ENCODE data around the gene PHF19. TPM values are rescaled to one million over a fixed set of nuclear protein-coding genes. Genes with fewer than 3 reads are reported as not detected.

Gene PHF19
- total and polyA plus RNA-seq, 4 donors: 13.6 to 42.6 (median 31.6) TPM

DNA sequence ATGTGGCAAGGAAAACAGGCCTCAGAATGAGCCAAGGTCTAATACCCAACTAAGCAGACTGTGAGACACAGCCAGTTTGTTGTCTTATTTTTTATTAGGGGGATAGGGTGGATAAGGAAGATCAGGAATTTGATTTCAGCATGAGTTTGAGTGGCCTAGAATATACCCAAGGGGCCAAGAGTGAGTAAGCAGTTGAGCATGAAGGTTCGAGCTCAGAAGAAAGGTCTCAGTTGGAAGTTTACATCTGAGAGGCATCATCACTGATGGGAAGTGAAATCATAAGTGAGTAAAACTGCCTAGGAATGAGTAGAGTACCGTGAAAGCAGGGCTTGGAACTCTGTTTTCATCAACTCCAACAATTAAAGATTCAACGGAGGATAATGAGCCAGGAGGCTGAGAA is 46.8 kb downstream of the PHF19 start:
- no peak overlapping the region for H3K4me3 ChIP-seq (ENCODE audit: low read depth, low read length)
- H3K27me3 ChIP-seq (ENCODE audit: control insufficient read depth, insufficient read depth, low read length): no peaks in the 10 kb centered on the region
- no peak for DNase-seq (ENCODE audit: low read depth in 4 of 6, low spot score in 6 of 6)
- no peaks in the 10 kb centered on the region for H3K9me3 ChIP-seq (ENCODE audit: control insufficient read depth, insufficient read depth, low read length)
- H3K4me1 ChIP-seq (ENCODE audit: control insufficient read depth, insufficient read depth, low read length): no peaks in the 10 kb centered on the region
- peaks cover 21% of the 10 kb centered on the region for H3K36me3 ChIP-seq (ENCODE audit: control insufficient read depth, insufficient read depth, low read length)
- 100% methylated on average over 1 of the region's 3 CpGs for WGBS (ENCODE audit: insufficient coverage)
- no peak overlapping the region for H3K27ac ChIP-seq (ENCODE audit: low read depth, low read length)

DNA sequence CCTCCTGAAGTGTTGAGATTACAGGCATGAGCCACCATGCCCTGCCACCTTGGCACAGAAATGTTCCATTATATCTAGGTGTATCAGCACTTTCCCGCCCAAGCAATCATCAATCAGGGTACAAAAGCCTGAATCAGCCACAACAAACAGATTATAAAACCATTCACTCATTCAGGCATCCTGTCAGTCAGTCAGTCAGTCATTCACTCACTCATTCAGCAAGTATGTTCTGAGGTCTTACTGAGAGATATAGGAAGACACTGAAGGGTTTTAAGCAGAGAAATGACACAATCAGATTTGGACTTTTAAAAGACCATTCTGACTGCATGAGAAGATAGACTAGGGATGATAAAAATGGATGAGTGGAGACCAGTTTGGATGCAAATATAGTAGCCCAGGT is 47.3 kb downstream of the PHF19 start:
- Histone ChIP-seq H3K27me3 (ENCODE audit: control insufficient read depth, insufficient read depth, low read length) (no peaks in the 10 kb centered on the region), H3K4me1 (ENCODE audit: control insufficient read depth, insufficient read depth, low read length) (no peaks in the 10 kb centered on the region), H3K9me3 (ENCODE audit: control insufficient read depth, insufficient read depth, low read length) (no peaks in the 10 kb centered on the region), H3K27ac (ENCODE audit: low read depth, low read length) (no peak overlapping the region), H3K4me3 (ENCODE audit: low read depth, low read length) (no peak overlapping the region), H3K36me3 (ENCODE audit: control insufficient read depth, insufficient read depth, low read length) (peaks cover 21% of the 10 kb centered on the region)
- no peak for DNase-seq (ENCODE audit: low read depth in 4 of 6, low spot score in 6 of 6)
- WGBS (ENCODE audit: insufficient coverage): 100% methylated on average over 1 of the region's 1 CpG

DNA sequence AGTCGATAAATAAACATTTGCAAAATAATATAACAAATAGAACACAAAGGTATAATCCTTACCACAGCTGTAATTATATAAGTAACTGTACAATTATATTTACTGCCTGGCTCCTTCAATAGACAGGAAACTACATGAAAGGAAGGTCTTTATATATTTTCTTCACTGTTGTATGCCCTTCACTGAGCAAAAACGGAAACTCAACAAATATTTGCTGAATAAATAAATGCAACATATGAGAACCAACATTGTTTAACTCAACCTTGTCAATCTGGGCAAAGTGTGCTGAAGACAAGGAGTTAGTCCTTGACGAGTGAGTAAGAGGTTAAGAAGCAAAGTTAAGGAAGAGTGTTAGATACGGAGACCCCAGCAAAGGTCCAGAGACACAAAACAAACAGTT is 56.9 kb downstream of the PHF19 start:
- DNase-seq (ENCODE audit: low read depth in 4 of 6, low spot score in 6 of 6): no peak

DNA sequence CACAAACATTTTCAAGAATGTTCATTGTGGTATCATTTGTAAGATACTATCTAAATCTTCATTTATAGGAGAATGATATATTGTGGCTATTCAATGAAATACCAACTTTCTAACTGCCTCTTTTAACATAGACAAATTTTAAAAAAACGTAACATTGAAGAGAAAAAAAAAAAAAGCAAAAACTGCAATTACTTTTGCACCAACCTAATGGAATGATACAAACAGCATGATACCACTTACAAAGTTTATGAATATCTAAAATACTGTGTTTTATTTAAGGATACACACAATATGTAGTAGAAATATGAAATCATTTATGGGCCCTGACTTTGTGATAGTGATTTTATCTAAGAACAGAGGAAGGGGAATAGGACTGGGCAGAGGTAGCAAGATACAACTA is 58.4 kb downstream of the PHF19 start:
- no peak overlapping the region for H3K27ac ChIP-seq (ENCODE audit: low read depth, low read length)
- H3K27me3 ChIP-seq (ENCODE audit: control insufficient read depth, insufficient read depth, low read length): no peaks in the 10 kb centered on the region
- no peaks in the 10 kb centered on the region for H3K9me3 ChIP-seq (ENCODE audit: control insufficient read depth, insufficient read depth, low read length)
- no peak overlapping the region for H3K4me3 ChIP-seq (ENCODE audit: low read depth, low read length)
- WGBS (ENCODE audit: insufficient coverage): no CpG with 5 or more reads among the region's 1 CpG
- no peak for DNase-seq (ENCODE audit: low read depth in 4 of 6, low spot score in 6 of 6)
- no peaks in the 10 kb centered on the region for H3K4me1 ChIP-seq (ENCODE audit: control insufficient read depth, insufficient read depth, low read length)
- peaks cover 24% of the 10 kb centered on the region for H3K36me3 ChIP-seq (ENCODE audit: control insufficient read depth, insufficient read depth, low read length)

More for the DNA sequence above, 56.9 kb downstream of the PHF19 start:
- no peaks in the 10 kb centered on the region for H3K4me1 ChIP-seq (ENCODE audit: control insufficient read depth, insufficient read depth, low read length)
- 100% methylated on average over 2 of the region's 4 CpGs for WGBS (ENCODE audit: insufficient coverage)
- peaks cover 29% of the 10 kb centered on the region for H3K36me3 ChIP-seq (ENCODE audit: control insufficient read depth, insufficient read depth, low read length)
- no peak overlapping the region for H3K4me3 ChIP-seq (ENCODE audit: low read depth, low read length)
- no peaks in the 10 kb centered on the region for H3K27me3 ChIP-seq (ENCODE audit: control insufficient read depth, insufficient read depth, low read length)
- H3K27ac ChIP-seq (ENCODE audit: low read depth, low read length): no peak overlapping the region
- no peaks in the 10 kb centered on the region for H3K9me3 ChIP-seq (ENCODE audit: control insufficient read depth, insufficient read depth, low read length)

DNA sequence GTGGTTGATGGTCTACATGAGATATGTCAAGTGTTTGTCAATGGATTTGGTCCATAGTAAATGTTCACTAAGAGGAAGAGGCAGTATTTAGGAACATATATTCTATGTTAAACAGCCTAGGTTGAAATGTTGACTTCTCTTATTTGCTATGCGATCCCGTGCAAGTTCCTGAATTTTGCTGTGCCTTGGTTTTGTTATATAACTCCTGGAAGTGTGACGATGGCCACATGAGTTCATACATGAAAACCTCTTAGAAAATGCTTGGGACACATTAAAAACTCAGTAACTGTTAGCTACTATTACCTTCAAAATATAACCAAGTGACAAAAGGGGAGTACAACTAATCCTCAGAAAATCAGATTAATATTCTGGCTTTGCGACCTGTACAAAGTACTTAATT is 61.9 kb downstream of the PHF19 start:
- no peaks in the 10 kb centered on the region for H3K4me1 ChIP-seq (ENCODE audit: control insufficient read depth, insufficient read depth, low read length)
- peaks cover 2% of the 10 kb centered on the region for H3K9me3 ChIP-seq (ENCODE audit: control insufficient read depth, insufficient read depth, low read length)
- H3K27ac ChIP-seq (ENCODE audit: low read depth, low read length): no peak overlapping the region
- DNase-seq (ENCODE audit: low read depth in 4 of 6, low spot score in 6 of 6): no peak
- WGBS (ENCODE audit: insufficient coverage): no CpG with 5 or more reads among the region's 4 CpGs
- H3K4me3 ChIP-seq (ENCODE audit: low read depth, low read length): no peak overlapping the region
- peaks cover 9% of the 10 kb centered on the region for H3K36me3 ChIP-seq (ENCODE audit: control insufficient read depth, insufficient read depth, low read length)
- H3K27me3 ChIP-seq (ENCODE audit: control insufficient read depth, insufficient read depth, low read length): no peaks in the 10 kb centered on the region

DNA sequence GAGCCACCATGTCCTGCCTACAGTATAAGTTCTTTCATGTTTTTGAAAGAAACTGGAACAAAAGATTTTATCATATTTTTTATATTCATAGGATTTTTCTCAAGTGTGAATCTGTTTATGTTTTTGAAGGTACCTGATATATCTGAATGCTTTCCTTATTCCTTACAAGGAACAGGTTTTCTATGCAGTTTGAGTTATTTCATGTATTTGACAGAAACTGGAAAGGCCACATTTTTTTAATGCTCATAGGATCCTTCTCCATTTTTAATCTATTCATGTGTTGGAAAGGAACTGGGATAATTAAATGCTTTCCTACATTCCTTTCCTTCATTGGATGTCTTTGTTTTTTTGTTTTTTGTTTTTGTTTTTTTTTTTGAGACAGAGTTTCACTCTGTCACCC is 68.1 kb downstream of the PHF19 start:
- H3K27me3 ChIP-seq (ENCODE audit: control insufficient read depth, insufficient read depth, low read length): no peaks in the 10 kb centered on the region
- no peak for DNase-seq (ENCODE audit: low read depth in 4 of 6, low spot score in 6 of 6)
- no peaks in the 10 kb centered on the region for H3K36me3 ChIP-seq (ENCODE audit: control insufficient read depth, insufficient read depth, low read length)
- H3K4me3 ChIP-seq (ENCODE audit: low read depth, low read length): no peak overlapping the region
- no peak overlapping the region for H3K27ac ChIP-seq (ENCODE audit: low read depth, low read length)
- no peaks in the 10 kb centered on the region for H3K4me1 ChIP-seq (ENCODE audit: control insufficient read depth, insufficient read depth, low read length)
- peaks cover 9% of the 10 kb centered on the region for H3K9me3 ChIP-seq (ENCODE audit: control insufficient read depth, insufficient read depth, low read length)

DNA sequence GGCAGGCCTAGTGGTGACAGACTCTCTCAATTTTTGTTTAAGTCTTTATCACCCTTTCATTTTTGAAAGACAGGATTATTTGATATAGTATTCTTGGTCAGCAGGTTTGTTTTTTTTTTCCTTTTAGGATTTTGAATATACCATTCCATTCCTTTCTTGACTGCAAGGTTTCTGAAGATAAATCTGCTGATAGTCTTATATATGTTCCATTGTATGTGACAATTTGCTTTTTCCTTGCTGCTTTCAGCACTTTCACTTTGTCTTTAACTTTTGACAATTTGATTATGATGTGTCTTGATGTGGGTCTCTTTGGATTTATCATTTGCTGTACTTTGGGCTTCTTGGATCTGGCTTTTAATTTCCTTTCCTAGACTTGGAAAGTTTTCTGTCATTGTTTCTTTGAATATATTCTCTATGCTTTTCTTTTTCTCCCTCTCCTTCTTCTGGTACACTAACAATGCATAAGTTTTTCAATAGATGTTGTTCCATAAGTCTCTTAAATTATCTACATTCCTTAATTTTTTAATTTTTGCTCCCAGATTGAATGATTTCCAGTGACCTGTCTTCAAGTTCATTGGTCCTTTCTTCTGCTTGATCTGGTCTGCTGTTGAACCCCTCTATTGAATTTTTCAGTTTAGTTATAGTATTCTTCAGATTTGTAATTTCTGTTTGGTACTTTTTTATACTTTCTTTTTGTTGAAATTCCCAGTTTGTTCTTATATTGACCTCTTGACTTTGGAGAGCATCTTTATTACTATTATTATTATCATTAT is 69.2 kb downstream of the PHF19 start:
- H3K27me3 ChIP-seq (ENCODE audit: control insufficient read depth, insufficient read depth, low read length): no peaks in the 10 kb centered on the region
- H3K4me1 ChIP-seq (ENCODE audit: control insufficient read depth, insufficient read depth, low read length): no peaks in the 10 kb centered on the region
- H3K27ac ChIP-seq (ENCODE audit: low read depth, low read length): no peak overlapping the region
- no peak overlapping the region for H3K4me3 ChIP-seq (ENCODE audit: low read depth, low read length)
- H3K9me3 ChIP-seq (ENCODE audit: control insufficient read depth, insufficient read depth, low read length): peaks cover 9% of the 10 kb centered on the region
- H3K36me3 ChIP-seq (ENCODE audit: control insufficient read depth, insufficient read depth, low read length): no peaks in the 10 kb centered on the region
- no peak for DNase-seq (ENCODE audit: low read depth in 4 of 6, low spot score in 6 of 6)

Other genes starting within 250 kb of the PHF19 start
- 10 to 100 TPM; 29.0 to 61.0 TPM for gene MEGF9, start 162.7 kb downstream of the PHF19 start, total RNA-seq
- gene MEGF9, start 162.7 kb downstream of the PHF19 start, polyA plus RNA-seq (ENCODE audit: insufficient read length in 2 of 2): 10 to 100 TPM; 40.0 to 45.6 TPM
- 10 to 100 TPM; 34.7 to 47.6 TPM for gene FBXW2, start 83.8 kb downstream of the PHF19 start, total RNA-seq
- gene FBXW2, start 83.8 kb downstream of the PHF19 start, polyA plus RNA-seq (ENCODE audit: insufficient read length in 2 of 2): 10 to 100 TPM; 48.4 to 50.0 TPM
- 10 to 100 TPM; 21.0 to 32.0 TPM for gene PSMD5, start 34.3 kb downstream of the PHF19 start, total RNA-seq
- 10 to 100 TPM; 24.7 to 25.0 TPM for gene PSMD5, start 34.3 kb downstream of the PHF19 start, polyA plus RNA-seq (ENCODE audit: insufficient read length in 2 of 2)
- 1 to 10 TPM; 3.5 to 5.4 TPM for gene TRAF1, start 49.6 kb upstream of the PHF19 start, total RNA-seq
- 1 to 10 TPM; 5.5 to 6.8 TPM for gene TRAF1, start 49.6 kb upstream of the PHF19 start, polyA plus RNA-seq (ENCODE audit: insufficient read length in 2 of 2)
- 1 to 10 TPM; 9.1 to 9.7 TPM for gene C5, start 173.1 kb upstream of the PHF19 start, total RNA-seq
- 1 to 10 TPM; 4.5 to 5.7 TPM for gene C5, start 173.1 kb upstream of the PHF19 start, polyA plus RNA-seq (ENCODE audit: insufficient read length in 2 of 2)
- gene CNTRL, start 197.8 kb upstream of the PHF19 start, total RNA-seq: 10 to 100 TPM; 17.2 to 24.6 TPM
- 10 to 100 TPM; 18.7 to 22.5 TPM for gene CNTRL, start 197.8 kb upstream of the PHF19 start, polyA plus RNA-seq (ENCODE audit: insufficient read length in 2 of 2)

Measured in spinal cord (tissue), 10 donors.